Ovary (tissue), 3 donors: ENCODE results near the gene KCNMA1.

Source experiments
- CTCF ChIP-seq, 3 donors: fragments of 450-650 bp in 2 of 3; fragments of 200-600 bp in 1 of 3; IDR thresholded peaks; one replicate each; pipeline versions ENCODE4 v1.5.1 to v1.8.0; 2016 to 2022; ENCODE audit warnings: antibody characterized with exemption in 3 of 3, mild to moderate bottlenecking in 1 of 3
- POLR2A ChIP-seq: fragments of 450-650 bp; IDR thresholded peaks from one replicate; pipeline ENCODE4 v1.6.1; 2017; ENCODE audit warnings: antibody characterized with exemption, mild to moderate bottlenecking, moderate library complexity
- donor health status: DM: no; HTN: no; CAD: no.

- TF ChIP-seq CTCF (IDR thresholded peaks at IDR 0.05) (no peak), POLR2A (no peak)
Measured at GRCh38 chr10:77497748-77498147, 139.9 kb downstream of the KCNMA1 start.
